Astrocyte (in vitro differentiated cells and primary cell): ENCODE data around the gene RANBP17. TPM values are rescaled to one million over a fixed set of nuclear protein-coding genes. Genes with fewer than 3 reads are reported as not detected.
A peak's percentile ranks its signal among the peaks of the same experiment; 100 is the strongest.

Experiments
- DNase-seq: peaks from one replicate; pipeline ENCODE4 v3.0.0-alpha.2; 2010; ENCODE audit warnings: low read depth
- FAIRE-seq: peaks from 2 replicates; lab custom pipeline; 2011; peaks lifted over from hg19 to GRCh38; lab: Jason Lieb, UNC
- H2AFZ ChIP-seq: 2 replicates; pipeline ENCODE4 v1.6.0; 2012; ENCODE audit warnings: low read depth, low read length, inconsistent platforms
- H3K27ac ChIP-seq: 2 replicates; pipeline ENCODE4 v1.5.1; 2011; ENCODE audit warnings: low read depth, low read length, inconsistent platforms
- H3K27me3 ChIP-seq: 2 replicates; pipeline ENCODE4 v1.6.0; 2011; ENCODE audit warnings: low read length, inconsistent platforms; ENCODE audit not compliant: insufficient read depth
- H3K36me3 ChIP-seq: 2 replicates; pipeline ENCODE4 v1.5.1; 2011; ENCODE audit warnings: low read length, inconsistent platforms; ENCODE audit not compliant: insufficient read depth
- H3K4me1 ChIP-seq: 2 replicates; pipeline ENCODE4 v1.5.1; 2011; ENCODE audit warnings: low read length, inconsistent platforms; ENCODE audit not compliant: insufficient read depth
- H3K4me2 ChIP-seq: 2 replicates; pipeline ENCODE4 v1.6.0; 2012; ENCODE audit warnings: low read length, inconsistent platforms
- H3K4me3 ChIP-seq: 2 replicates; pipeline ENCODE4 v1.5.1; 2011; ENCODE audit warnings: low read depth, mild to moderate bottlenecking, low read length, inconsistent platforms; ENCODE audit not compliant: insufficient read depth
- H3K79me2 ChIP-seq: 2 replicates; pipeline ENCODE4 v1.6.0; 2012; ENCODE audit warnings: mild to moderate bottlenecking, low read length, inconsistent platforms; ENCODE audit not compliant: insufficient read depth
- H3K9ac ChIP-seq: 2 replicates; pipeline ENCODE4 v1.6.0; 2012; ENCODE audit warnings: mild to moderate bottlenecking, low read length, inconsistent platforms
- H3K9me3 ChIP-seq: 2 replicates; pipeline ENCODE4 v1.5.1; 2012; ENCODE audit warnings: low read depth, mild to moderate bottlenecking, low read length, inconsistent platforms; ENCODE audit not compliant: insufficient read depth
- H4K20me1 ChIP-seq: 2 replicates; pipeline ENCODE4 v1.6.0; 2012; ENCODE audit warnings: low read length, inconsistent platforms; ENCODE audit not compliant: insufficient read depth
- H3K27ac Mint-ChIP-seq: one replicate; pipeline ENCODE4 v1.8.0; 2021; ENCODE audit warnings: mild to moderate bottlenecking, mixed read lengths; ENCODE audit not compliant: unreplicated experiment
- H3K27me3 Mint-ChIP-seq: one replicate; pipeline ENCODE4 v1.8.0; 2021; ENCODE audit warnings: low read depth, mixed read lengths; ENCODE audit not compliant: unreplicated experiment
- H3K36me3 Mint-ChIP-seq: one replicate; pipeline ENCODE4 v1.8.0; 2021; ENCODE audit warnings: low read depth, mixed read lengths; ENCODE audit not compliant: unreplicated experiment
- H3K4me1 Mint-ChIP-seq: one replicate; pipeline ENCODE4 v1.8.0; 2021; ENCODE audit warnings: low read depth, mixed read lengths; ENCODE audit not compliant: unreplicated experiment
- H3K4me3 Mint-ChIP-seq: one replicate; pipeline ENCODE4 v1.8.0; 2021; ENCODE audit warnings: mild to moderate bottlenecking, moderate library complexity, mixed read lengths; ENCODE audit not compliant: unreplicated experiment
- H3K9me3 Mint-ChIP-seq: one replicate; pipeline ENCODE4 v1.8.0; 2021; ENCODE audit warnings: mild to moderate bottlenecking, mixed read lengths; ENCODE audit not compliant: unreplicated experiment
- CTCF ChIP-seq: IDR thresholded peaks from 2 replicates; pipeline ENCODE4 v1.5.1; 2011; ENCODE audit warnings: low read depth, mild to moderate bottlenecking, inconsistent platforms, low read length, moderate library complexity; ENCODE audit not compliant: insufficient read depth
- EZH2 ChIP-seq: IDR thresholded peaks from 2 replicates; pipeline ENCODE4 v1.6.1; 2012; ENCODE audit warnings: mild to moderate bottlenecking, low read length, inconsistent platforms; ENCODE audit not compliant: insufficient read depth
- total RNA-seq: library from RNA; stranded (reverse); gene quantifications from 2 replicates; pipeline ENCODE4 v1.2.1, GENCODE V29; 2021

The RANBP17 gene
- total RNA-seq, 1 donor from 2014 or later, result 16.2 TPM

DNA sequence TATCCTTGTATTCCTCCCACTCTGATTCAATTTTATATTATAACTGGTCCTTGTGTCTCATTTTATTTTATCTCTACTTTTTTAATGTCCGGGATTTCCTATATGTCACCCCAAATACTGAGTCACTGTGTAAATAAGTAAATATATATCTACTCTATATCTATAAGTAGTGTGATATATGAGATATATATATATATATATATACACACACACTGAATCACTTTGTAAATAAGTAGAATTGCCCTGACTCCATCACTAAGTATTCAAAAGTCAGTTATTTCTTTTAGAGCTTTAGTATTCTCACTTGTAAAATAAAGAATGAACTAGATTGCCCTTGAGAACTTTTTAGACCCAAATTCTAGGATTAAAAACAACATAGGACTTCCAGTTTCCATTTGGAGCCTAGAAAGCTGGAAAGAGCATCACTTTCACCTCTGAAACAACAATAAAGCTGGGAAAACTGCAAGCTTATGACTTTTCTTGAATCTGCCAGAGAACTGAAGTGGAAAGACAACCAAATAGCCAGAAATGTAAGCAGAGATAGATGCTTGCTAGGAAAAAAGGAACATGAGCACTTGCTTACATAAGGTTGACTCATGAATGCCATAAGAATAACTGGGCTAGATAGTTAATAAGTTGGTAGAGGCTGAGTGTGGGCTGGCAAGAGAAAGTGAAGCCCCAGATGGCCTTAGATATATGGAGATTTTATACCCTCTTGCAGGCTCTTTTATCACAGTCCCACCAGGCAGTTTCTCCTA lies 276.1 kb downstream of the RANBP17 start:
- Mint-ChIP-seq H3K9me3 (peaks cover 2% of the 10 kb centered on the region), H3K27ac (no peak overlapping the region), H3K27me3 (no peaks in the 10 kb centered on the region), H3K36me3 (no peaks in the 10 kb centered on the region), H3K4me1 (peaks cover 8% of the 10 kb centered on the region), H3K4me3 (no peak overlapping the region)
- Histone ChIP-seq H3K79me2 (no peaks in the 10 kb centered on the region), H3K27me3 (no peaks in the 10 kb centered on the region), H3K9me3 (no peaks in the 10 kb centered on the region), H4K20me1 (no peaks in the 10 kb centered on the region), H3K27ac (no peak overlapping the region), H3K4me2 (peak overlapping the region; percentile 7), H2AFZ (no peak overlapping the region), H3K9ac (no peak overlapping the region), H3K4me3 (no peak overlapping the region), H3K4me1 (peaks cover 3% of the 10 kb centered on the region), H3K36me3 (no peaks in the 10 kb centered on the region)
- DNase-seq, result peak; percentile 76
- TF ChIP-seq CTCF (no peak), EZH2 (no peak)
- FAIRE-seq, result peak; percentile 17

DNA sequence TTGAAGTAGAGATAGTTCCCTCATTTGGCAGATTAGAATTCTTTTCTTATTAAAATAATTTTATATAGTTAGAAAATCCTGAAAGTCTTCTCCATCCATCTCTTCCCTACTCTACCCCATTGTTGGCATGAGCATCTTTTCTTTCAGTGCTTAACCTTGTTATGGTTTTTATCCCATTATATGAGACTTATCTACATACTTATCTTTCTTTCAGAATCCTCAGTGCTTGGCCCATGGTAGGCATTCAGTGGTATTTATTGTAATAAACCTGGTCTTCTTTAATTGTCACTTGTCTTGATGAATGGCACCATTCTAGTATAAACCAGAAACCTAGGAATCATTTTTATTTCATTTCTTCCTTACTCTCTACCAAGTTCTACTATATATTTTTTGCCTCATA lies 277.4 kb downstream of the RANBP17 start:
- Mint-ChIP-seq H3K27ac (no peak overlapping the region), H3K27me3 (no peaks in the 10 kb centered on the region), H3K4me1 (peaks cover 8% of the 10 kb centered on the region), H3K36me3 (no peaks in the 10 kb centered on the region), H3K9me3 (peaks cover 2% of the 10 kb centered on the region), H3K4me3 (no peak overlapping the region)
- Histone ChIP-seq H3K79me2 (no peaks in the 10 kb centered on the region), H3K9ac (no peak overlapping the region), H3K4me1 (peaks cover 3% of the 10 kb centered on the region), H4K20me1 (no peaks in the 10 kb centered on the region), H3K36me3 (no peaks in the 10 kb centered on the region), H3K9me3 (no peaks in the 10 kb centered on the region), H3K4me2 (no peak overlapping the region), H3K4me3 (no peak overlapping the region), H3K27ac (no peak overlapping the region), H2AFZ (no peak overlapping the region), H3K27me3 (no peaks in the 10 kb centered on the region)
- FAIRE-seq (no peak), DNase-seq (no peak)
- TF ChIP-seq CTCF (no peak), EZH2 (no peak)

DNA sequence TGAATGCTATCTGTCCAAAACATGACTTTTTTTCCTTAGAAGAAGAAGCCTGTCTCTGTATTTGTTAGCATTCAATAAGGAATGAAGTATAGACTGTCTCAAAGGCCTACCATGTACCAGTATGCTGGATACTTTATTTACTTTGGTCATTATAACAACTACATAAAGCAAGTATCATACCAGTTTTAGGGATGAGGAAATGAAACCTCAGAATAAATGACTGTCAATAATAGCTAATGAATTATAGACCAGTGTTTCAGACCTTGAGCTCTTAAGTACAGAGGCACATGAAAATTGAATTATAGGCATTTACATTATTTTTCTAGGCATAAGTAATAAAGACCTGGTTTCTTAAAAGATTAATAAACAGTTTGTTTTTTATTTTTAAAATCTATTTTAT lies 280.8 kb downstream of the RANBP17 start:
- no peak overlapping the region for H3K4me2 ChIP-seq
- FAIRE-seq (no peak), DNase-seq (no peak)
- H3K9me3 ChIP-seq, result no peaks in the 10 kb centered on the region
- no peak overlapping the region for H2AFZ ChIP-seq
- H3K36me3 ChIP-seq, result no peaks in the 10 kb centered on the region
- no peaks in the 10 kb centered on the region for H4K20me1 ChIP-seq
- TF ChIP-seq EZH2, result no peak
- no peak for TF ChIP-seq CTCF
- H3K79me2 ChIP-seq, result no peaks in the 10 kb centered on the region
- peaks cover 3% of the 10 kb centered on the region for H3K4me1 ChIP-seq
- H3K27me3 ChIP-seq, result no peaks in the 10 kb centered on the region
- H3K27ac ChIP-seq, result no peak overlapping the region
- Mint-ChIP-seq H3K4me1 (peaks cover 8% of the 10 kb centered on the region), H3K27me3 (no peaks in the 10 kb centered on the region), H3K27ac (no peak overlapping the region), H3K4me3 (no peak overlapping the region), H3K9me3 (peaks cover 2% of the 10 kb centered on the region), H3K36me3 (no peaks in the 10 kb centered on the region)
- no peak overlapping the region for H3K4me3 ChIP-seq
- H3K9ac ChIP-seq, result no peak overlapping the region
